SK-N-SH (cell line): Measurements from ENCODE around the gene AP5B1. TPM values are rescaled to one million over a fixed set of nuclear protein-coding genes. Genes with fewer than 3 reads are reported as not detected.

Source experiments
- CTCF ChIA-PET: fragments of 300-600, 350-600 bp; formaldehyde crosslinking; extraction: SDS; loops from one replicate; lab custom pipeline; 2021; lab: Yijun Ruan, JAX
- POLR2A ChIA-PET: fragments of 350-600 bp; sonication (Branson Sonifier 250); formaldehyde crosslinking; extraction: SDS; loops from one replicate; lab custom pipeline; 2020; ENCODE audit warnings: antibody characterized with exemption, inconsistent platforms; lab: Yijun Ruan, JAX
- DNase-seq: peaks from one replicate; pipeline ENCODE4 v3.0.0; 2012
- H2AFZ ChIP-seq: fragments of 200-600 bp; sonication (generic); 2 replicates; pipeline ENCODE4 v1.8.1; 2016; ENCODE audit warnings: antibody characterized with exemption, mild to moderate bottlenecking, low read depth
- H3F3A ChIP-seq: fragments of 200-600 bp; sonication (generic); replicated peaks from 2 replicates; pipeline ENCODE3; 2016; ENCODE audit warnings: antibody characterized with exemption, mild to moderate bottlenecking; ENCODE audit not compliant: insufficient read depth
- H3K27ac ChIP-seq, 2 experiments: fragments of 200-500 bp in 1 of 2; fragments of 200-600 bp in 1 of 2; sonication (Bioruptor generic) in 1 of 2; sonication (generic), shearing (Covaris generic) in 1 of 2; 2 replicates each; pipeline versions ENCODE4 v1.5.1 to v1.6.1; 2014 to 2016; ENCODE audit warnings: low read depth in 2 of 2, inconsistent platforms in 1 of 2, low read length in 1 of 2, mild to moderate bottlenecking in 1 of 2, mixed read lengths in 1 of 2
- H3K27me3 ChIP-seq: fragments of 200-600 bp; sonication (generic), shearing (Covaris generic); 2 replicates; pipeline ENCODE4 v1.6.1; 2016; ENCODE audit warnings: mixed run types; ENCODE audit not compliant: insufficient read depth
- H3K36me3 ChIP-seq, 2 experiments: fragments of 200-500 bp in 1 of 2; fragments of 200-600 bp in 1 of 2; sonication (Bioruptor generic) in 1 of 2; sonication (generic) in 1 of 2; replicated peaks in 1 of 2; 2 replicates each; pipeline versions ENCODE3 to v1.5.1; 2014 to 2016; ENCODE audit warnings: low read length in 1 of 2, mild to moderate bottlenecking in 1 of 2; ENCODE audit not compliant: insufficient read depth in 2 of 2, control insufficient read depth in 1 of 2
- H3K4me1 ChIP-seq, 2 experiments: fragments of 200-500 bp in 1 of 2; fragments of 200-600 bp in 1 of 2; sonication (Bioruptor generic) in 1 of 2; sonication (generic), shearing (Covaris generic) in 1 of 2; 2 replicates each; pipeline versions ENCODE4 v1.5.1 to v1.6.1; 2014 to 2016; ENCODE audit warnings: low read depth in 1 of 2, low read length in 1 of 2, mixed run types in 1 of 2; ENCODE audit not compliant: insufficient read depth in 2 of 2, control insufficient read depth in 1 of 2
- H3K4me2 ChIP-seq: fragments of 200-600 bp; sonication (generic), shearing (Covaris generic); 2 replicates; pipeline ENCODE4 v1.6.1; 2017; ENCODE audit warnings: mixed run types
- H3K4me3 ChIP-seq, 2 experiments: fragments of 200-500 bp in 1 of 2; fragments of 200-600 bp in 1 of 2; sonication (Bioruptor generic) in 1 of 2; sonication (generic), shearing (Covaris generic) in 1 of 2; 2 replicates each; pipeline versions ENCODE4 v1.5.1 to v1.8.1; 2014 to 2016; ENCODE audit warnings: low read depth in 2 of 2, inconsistent platforms in 1 of 2, low read length in 1 of 2, mild to moderate bottlenecking in 1 of 2, mixed read lengths in 1 of 2, moderate library complexity in 1 of 2
- H3K79me2 ChIP-seq: fragments of 200-600 bp; sonication (generic); 2 replicates; pipeline ENCODE4 v1.8.1; 2017; ENCODE audit warnings: mild to moderate bottlenecking; ENCODE audit not compliant: insufficient read depth
- H3K9ac ChIP-seq: fragments of 200-600 bp; sonication (generic); 2 replicates; pipeline ENCODE4 v1.6.1; 2017; ENCODE audit warnings: mixed run types
- H3K9me2 ChIP-seq: fragments of 200-600 bp; sonication (generic); 2 replicates; pipeline ENCODE4 v1.6.1; 2017; ENCODE audit warnings: mixed run types
- H3K9me3 ChIP-seq: fragments of 200-600 bp; sonication (generic); 2 replicates; pipeline ENCODE4 v1.6.1; 2017; ENCODE audit warnings: mixed run types, mild to moderate bottlenecking, moderate library complexity
- H4K20me1 ChIP-seq: fragments of 200-600 bp; sonication (generic); 2 replicates; pipeline ENCODE4 v1.6.1; 2017; ENCODE audit warnings: mild to moderate bottlenecking, mixed run types; ENCODE audit not compliant: insufficient read depth
- CHD2 ChIP-seq: fragments of 150-350 bp; IDR thresholded peaks from 2 replicates; pipeline ENCODE4 v1.6.1; 2018; ENCODE audit warnings: low read length; ENCODE audit not compliant: partially characterized antibody
- CTCF ChIP-seq: fragments of 200-600 bp; sonication (generic); IDR thresholded peaks from 2 replicates; pipeline ENCODE4 v1.6.1; 2017; ENCODE audit warnings: antibody characterized with exemption, mild to moderate bottlenecking, moderate library complexity
- EP300 ChIP-seq, 2 experiments: IDR thresholded peaks; 2 replicates each; pipeline versions ENCODE4 v1.4.0 to v1.6.1; 2012; ENCODE audit warnings: borderline replicate concordance in 1 of 2, low read depth in 1 of 2, low read length in 1 of 2
- FOXM1 ChIP-seq: IDR thresholded peaks from 2 replicates; pipeline ENCODE4 v1.4.0; 2012; ENCODE audit warnings: low read depth, mild to moderate bottlenecking
- IRF3 ChIP-seq: fragments of 150-350 bp; IDR thresholded peaks from 2 replicates; pipeline ENCODE4 v1.6.1; 2016; ENCODE audit warnings: mild to moderate bottlenecking, low read depth, low read length
- NFIC ChIP-seq: IDR thresholded peaks from 2 replicates; pipeline ENCODE4 v1.4.0; 2012; ENCODE audit warnings: borderline replicate concordance
- NRF1 ChIP-seq: IDR thresholded peaks from 2 replicates; pipeline ENCODE4 v1.6.1; 2012; ENCODE audit warnings: low read depth, mild to moderate bottlenecking, low read length
- POLR2AphosphoS5 ChIP-seq: IDR thresholded peaks from 2 replicates; pipeline ENCODE4 v1.6.1; 2012; ENCODE audit warnings: low read depth, low read length
- RCOR1 ChIP-seq: fragments of 150-350 bp; IDR thresholded peaks from 2 replicates; pipeline ENCODE4 v1.6.1; 2017; ENCODE audit warnings: antibody characterized with exemption, low read length
- RFX5 ChIP-seq: IDR thresholded peaks from 2 replicates; pipeline ENCODE4 v1.6.1; 2012; ENCODE audit warnings: mild to moderate bottlenecking, improper control_type of control experiment, low read length
- RXRA ChIP-seq: IDR thresholded peaks from 2 replicates; pipeline ENCODE4 v1.4.0; 2012; ENCODE audit warnings: low read depth, mild to moderate bottlenecking, borderline replicate concordance
- SIN3A ChIP-seq: IDR thresholded peaks from 2 replicates; pipeline ENCODE4 v1.6.1; 2012; ENCODE audit warnings: low read depth, mild to moderate bottlenecking, low read length, moderate library complexity, borderline replicate concordance
- YY1 ChIP-seq: IDR thresholded peaks from 2 replicates; pipeline ENCODE4 v1.4.0; 2012; ENCODE audit warnings: low read depth, mild to moderate bottlenecking
- ZBTB33 ChIP-seq: IDR thresholded peaks from 2 replicates; pipeline ENCODE4 v1.4.0; 2012; ENCODE audit warnings: low read depth, borderline replicate concordance
- WGBS: methylation state at CpG from one replicate; pipeline ENCODE4 v1.1.6; 2017; ENCODE audit warnings: low lambda C conversion rate; 5-methylcytosine and 5-hydroxymethylcytosine counted together
- polyA plus RNA-seq, 3 experiments: library from polyadenylated mRNA; depleted of rRNA; stranded (reverse); fragments of >200 nt; gene quantifications; 2 replicates each; pipeline ENCODE4 v1.2.3, GENCODE V29; 2012
- TF ChIP-seq, protein P1 (sequence below): IDR thresholded peaks from 2 replicates; pipeline ENCODE4 v1.6.1; 2012; ENCODE audit warnings: mild to moderate bottlenecking, low read depth, low read length, moderate library complexity

AP5B1 gene
- polyA plus RNA-seq, 1 of the 3 experiments (the other 2 are of a cell fraction): 3.8 TPM

GRCh38 chr11:65790902-65791650 lies 10.3 kb upstream of the AP5B1 start:
- Histone ChIP-seq H3K36me3 (no peaks in the 10 kb centered on the region), H3K9me3 (no peaks in the 10 kb centered on the region), H3K9me2 (no peaks in the 10 kb centered on the region), H3K9ac (no peak overlapping the region), H3K4me2 (no peak overlapping the region), H3K27me3 (peaks cover 32% of the 10 kb centered on the region), H3K4me1 (no peaks in the 10 kb centered on the region; a peak in 1 of 4 replicates), H3F3A (no peaks in the 10 kb centered on the region), H3K27ac (no peak overlapping the region)
- CTCF ChIA-PET: interaction anchor here (0.9 to 19.1 kb wide), 9 partner anchors 8 to 79 kb away, joined by 3 to 152 read pairs (median 6); partner anchors contain the start of genes AP5B1 and KAT5
- DNase-seq: peak; percentile 24
- POLR2A ChIA-PET: interaction anchor here (1.1 to 1.4 kb wide), 2 partner anchors 16 to 128 kb away, joined by 3 to 4 read pairs; no protein-coding TSS in a partner anchor
- WGBS: 86% methylated on average over 10 of the region's 18 CpGs
- no peak for TF ChIP-seq EP300 (IDR thresholded peaks at IDR 0.05; ENCODE audit: borderline replicate concordance in 1 of 2, low read depth in 1 of 2, low read length in 1 of 2)
- TF ChIP-seq, protein P1, sequence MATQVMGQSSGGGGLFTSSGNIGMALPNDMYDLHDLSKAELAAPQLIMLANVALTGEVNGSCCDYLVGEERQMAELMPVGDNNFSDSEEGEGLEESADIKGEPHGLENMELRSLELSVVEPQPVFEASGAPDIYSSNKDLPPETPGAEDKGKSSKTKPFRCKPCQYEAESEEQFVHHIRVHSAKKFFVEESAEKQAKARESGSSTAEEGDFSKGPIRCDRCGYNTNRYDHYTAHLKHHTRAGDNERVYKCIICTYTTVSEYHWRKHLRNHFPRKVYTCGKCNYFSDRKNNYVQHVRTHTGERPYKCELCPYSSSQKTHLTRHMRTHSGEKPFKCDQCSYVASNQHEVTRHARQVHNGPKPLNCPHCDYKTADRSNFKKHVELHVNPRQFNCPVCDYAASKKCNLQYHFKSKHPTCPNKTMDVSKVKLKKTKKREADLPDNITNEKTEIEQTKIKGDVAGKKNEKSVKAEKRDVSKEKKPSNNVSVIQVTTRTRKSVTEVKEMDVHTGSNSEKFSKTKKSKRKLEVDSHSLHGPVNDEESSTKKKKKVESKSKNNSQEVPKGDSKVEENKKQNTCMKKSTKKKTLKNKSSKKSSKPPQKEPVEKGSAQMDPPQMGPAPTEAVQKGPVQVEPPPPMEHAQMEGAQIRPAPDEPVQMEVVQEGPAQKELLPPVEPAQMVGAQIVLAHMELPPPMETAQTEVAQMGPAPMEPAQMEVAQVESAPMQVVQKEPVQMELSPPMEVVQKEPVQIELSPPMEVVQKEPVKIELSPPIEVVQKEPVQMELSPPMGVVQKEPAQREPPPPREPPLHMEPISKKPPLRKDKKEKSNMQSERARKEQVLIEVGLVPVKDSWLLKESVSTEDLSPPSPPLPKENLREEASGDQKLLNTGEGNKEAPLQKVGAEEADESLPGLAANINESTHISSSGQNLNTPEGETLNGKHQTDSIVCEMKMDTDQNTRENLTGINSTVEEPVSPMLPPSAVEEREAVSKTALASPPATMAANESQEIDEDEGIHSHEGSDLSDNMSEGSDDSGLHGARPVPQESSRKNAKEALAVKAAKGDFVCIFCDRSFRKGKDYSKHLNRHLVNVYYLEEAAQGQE: no peak
- no peak for TF ChIP-seq CHD2
- TF ChIP-seq CTCF: no peak
- no peak for TF ChIP-seq FOXM1
- TF ChIP-seq, all 33 proteins: peak for 0
- Histone ChIP-seq H3K4me3 (no peak overlapping the region), H4K20me1 (no peaks in the 10 kb centered on the region), H3K79me2 (no peaks in the 10 kb centered on the region), H2AFZ (no peak overlapping the region)

- Histone ChIP-seq H3F3A (no peaks in the 10 kb centered on the region), H3K9ac (no peak overlapping the region), H3K27me3 (peaks cover 40% of the 10 kb centered on the region), H3K36me3 (no peaks in the 10 kb centered on the region), H3K9me3 (no peaks in the 10 kb centered on the region), H4K20me1 (no peaks in the 10 kb centered on the region), H3K27ac (no peak overlapping the region), H3K4me2 (no peak overlapping the region), H3K4me3 (no peak overlapping the region), H2AFZ (no peak overlapping the region), H3K9me2 (no peaks in the 10 kb centered on the region), H3K4me1 (no peaks in the 10 kb centered on the region; a peak in 1 of 4 replicates), H3K79me2 (no peaks in the 10 kb centered on the region)
- ChIA-PET POLR2A (interaction anchor here (1.1 to 1.4 kb wide), 2 partner anchors 17 to 127 kb away, joined by 3 to 4 read pairs; no protein-coding TSS in a partner anchor), CTCF (interaction anchor here (0.9 to 19.1 kb wide), 9 partner anchors 9 to 78 kb away, joined by 3 to 152 read pairs (median 6); partner anchors contain the start of genes AP5B1 and KAT5)
- DNase-seq: peak; percentile 30
- 88% methylated on average over 7 of the region's 13 CpGs for WGBS
- TF ChIP-seq NRF1 (no peak), YY1 (no peak), SIN3A (no peak), POLR2AphosphoS5 (no peak), RFX5 (no peak), ZBTB33 (no peak), RXRA (no peak), RCOR1 (no peak), FOXM1 (no peak), NFIC (no peak), IRF3 (no peak)
These were observed 9.5 kb upstream of the AP5B1 start for GRCh38 chr11:65790104-65790901.
